HUES6 (cell line): ENCODE results near the gene ARHGAP42.
A peak's percentile ranks its signal among the peaks of the same experiment; 100 is the strongest.

Experiments used
- H3K27ac ChIP-seq: 2 replicates; pipeline ENCODE4 v1.7.0; 2013; ENCODE audit warnings: low read depth, mild to moderate bottlenecking, low read length, inconsistent platforms
- H3K27me3 ChIP-seq: 2 replicates; pipeline ENCODE4 v1.6.1; 2013; ENCODE audit warnings: low read length; ENCODE audit not compliant: control insufficient read depth, insufficient read depth
- H3K36me3 ChIP-seq: 2 replicates; pipeline ENCODE4 v1.6.1; 2013; ENCODE audit warnings: low read length; ENCODE audit not compliant: control insufficient read depth, insufficient read depth
- H3K4me1 ChIP-seq: 2 replicates; pipeline ENCODE4 v1.6.1; 2013; ENCODE audit warnings: low read length; ENCODE audit not compliant: control insufficient read depth, insufficient read depth
- H3K4me3 ChIP-seq: 2 replicates; pipeline ENCODE4 v1.5.1; 2013; ENCODE audit warnings: low read depth, low read length
- H3K9ac ChIP-seq: one replicate; pipeline ENCODE4 v1.6.1; 2013; ENCODE audit warnings: mild to moderate bottlenecking, low read length
- H3K9me3 ChIP-seq: 2 replicates; pipeline ENCODE4 v1.6.1; 2013; ENCODE audit warnings: low read depth, low read length; ENCODE audit not compliant: control insufficient read depth, insufficient read depth

Gene ARHGAP42

GRCh38 chr11:100780470-100780869, 93.4 kb downstream of the ARHGAP42 start:
- Histone ChIP-seq H3K27ac (no peak overlapping the region), H3K36me3 (no peaks in the 10 kb centered on the region), H3K9ac (no peak overlapping the region), H3K27me3 (no peaks in the 10 kb centered on the region), H3K4me3 (no peak overlapping the region), H3K4me1 (peaks cover 16% of the 10 kb centered on the region), H3K9me3 (no peaks in the 10 kb centered on the region)

GRCh38 chr11:100785148-100785983, 98.3 kb downstream of the ARHGAP42 start:
- Histone ChIP-seq H3K27me3 (no peaks in the 10 kb centered on the region), H3K4me1 (peaks cover 24% of the 10 kb centered on the region)

GRCh38 chr11:100788561-100789295, 101.6 kb downstream of the ARHGAP42 start:
- Histone ChIP-seq H3K36me3 (no peaks in the 10 kb centered on the region), H3K4me1 (peaks cover 41% of the 10 kb centered on the region), H3K4me3 (no peak overlapping the region), H3K9ac (no peak overlapping the region), H3K9me3 (no peaks in the 10 kb centered on the region), H3K27ac (no peak overlapping the region), H3K27me3 (no peaks in the 10 kb centered on the region)

More at GRCh38 chr11:100785148-100785983, 98.3 kb downstream of the ARHGAP42 start:
- Histone ChIP-seq H3K27ac (no peak overlapping the region), H3K9me3 (no peaks in the 10 kb centered on the region), H3K36me3 (no peaks in the 10 kb centered on the region), H3K9ac (no peak overlapping the region), H3K4me3 (no peak overlapping the region)

- H3K27me3 ChIP-seq, result no peaks in the 10 kb centered on the region
- no peak overlapping the region for H3K27ac ChIP-seq
- H3K36me3 ChIP-seq, result no peaks in the 10 kb centered on the region
- H3K9ac ChIP-seq, result no peak overlapping the region
- H3K9me3 ChIP-seq, result no peaks in the 10 kb centered on the region
- H3K4me1 ChIP-seq, result peaks cover 41% of the 10 kb centered on the region
- no peak overlapping the region for H3K4me3 ChIP-seq
Measured at GRCh38 chr11:100789500-100789899, 102.4 kb downstream of the ARHGAP42 start.

- H3K27ac ChIP-seq, result no peak overlapping the region
- no peaks in the 10 kb centered on the region for H3K9me3 ChIP-seq
- H3K4me1 ChIP-seq, result peaks cover 36% of the 10 kb centered on the region
Measured at GRCh38 chr11:100790073-100790472, 103.0 kb downstream of the ARHGAP42 start.

GRCh38 chr11:100791103-100791502, 104.0 kb downstream of the ARHGAP42 start:
- Histone ChIP-seq H3K9me3 (no peaks in the 10 kb centered on the region), H3K36me3 (no peaks in the 10 kb centered on the region), H3K4me1 (peaks cover 28% of the 10 kb centered on the region), H3K27ac (peak overlapping the region; percentile 82), H3K9ac (no peak overlapping the region), H3K27me3 (no peaks in the 10 kb centered on the region), H3K4me3 (no peak overlapping the region)

More at GRCh38 chr11:100790073-100790472, 103.0 kb downstream of the ARHGAP42 start:
- no peak overlapping the region for H3K9ac ChIP-seq
- H3K36me3 ChIP-seq, result no peaks in the 10 kb centered on the region
- no peak overlapping the region for H3K4me3 ChIP-seq
- H3K27me3 ChIP-seq, result no peaks in the 10 kb centered on the region

- peak overlapping the region; percentile 82 for H3K27ac ChIP-seq
- no peaks in the 10 kb centered on the region for H3K36me3 ChIP-seq
- H3K4me3 ChIP-seq, result no peak overlapping the region
- no peaks in the 10 kb centered on the region for H3K27me3 ChIP-seq
- no peak overlapping the region for H3K9ac ChIP-seq
- no peaks in the 10 kb centered on the region for H3K9me3 ChIP-seq
- peaks cover 28% of the 10 kb centered on the region for H3K4me1 ChIP-seq
Measured at GRCh38 chr11:100791860-100792259, 104.8 kb downstream of the ARHGAP42 start.

GRCh38 chr11:100793525-100793924, 106.4 kb downstream of the ARHGAP42 start:
- no peak overlapping the region for H3K27ac ChIP-seq
- H3K36me3 ChIP-seq, result no peaks in the 10 kb centered on the region
- H3K4me3 ChIP-seq, result no peak overlapping the region
- no peak overlapping the region for H3K9ac ChIP-seq
- H3K4me1 ChIP-seq, result peaks cover 28% of the 10 kb centered on the region
- H3K9me3 ChIP-seq, result no peaks in the 10 kb centered on the region
- H3K27me3 ChIP-seq, result no peaks in the 10 kb centered on the region

- Histone ChIP-seq H3K36me3 (no peaks in the 10 kb centered on the region), H3K27ac (no peak overlapping the region), H3K9ac (no peak overlapping the region), H3K9me3 (no peaks in the 10 kb centered on the region), H3K27me3 (no peaks in the 10 kb centered on the region), H3K4me1 (peaks cover 24% of the 10 kb centered on the region), H3K4me3 (no peak overlapping the region)
Measured at GRCh38 chr11:100794446-100794845, 107.4 kb downstream of the ARHGAP42 start.

GRCh38 chr11:100799445-100799844, 112.4 kb downstream of the ARHGAP42 start:
- Histone ChIP-seq H3K4me3 (no peak overlapping the region), H3K27ac (no peak overlapping the region), H3K36me3 (no peaks in the 10 kb centered on the region), H3K9me3 (no peaks in the 10 kb centered on the region), H3K27me3 (no peaks in the 10 kb centered on the region), H3K9ac (no peak overlapping the region), H3K4me1 (no peaks in the 10 kb centered on the region)

GRCh38 chr11:100800202-100800601, 113.1 kb downstream of the ARHGAP42 start:
- Histone ChIP-seq H3K27me3 (no peaks in the 10 kb centered on the region), H3K9ac (no peak overlapping the region), H3K36me3 (no peaks in the 10 kb centered on the region), H3K4me3 (no peak overlapping the region), H3K4me1 (no peaks in the 10 kb centered on the region), H3K27ac (no peak overlapping the region), H3K9me3 (no peaks in the 10 kb centered on the region)
